Lower leg skin (tissue), 3 donors: ENCODE data around the gene PBX1.

Experiments
- POLR2A ChIP-seq, 2 donors: fragments of 450-650 bp; IDR thresholded peaks; one replicate each; pipeline ENCODE4 v1.6.1; 2016 to 2017; ENCODE audit warnings: antibody characterized with exemption in 2 of 2, mild to moderate bottlenecking in 1 of 2, moderate library complexity in 1 of 2
- TF ChIP-seq, protein P1 (sequence below), 3 donors: fragments of 450-650 bp; IDR thresholded peaks; one replicate each; pipeline ENCODE4 v1.5.1; 2016; ENCODE audit warnings: antibody characterized with exemption in 3 of 3, mild to moderate bottlenecking in 3 of 3, moderate library complexity in 2 of 3

DNA sequence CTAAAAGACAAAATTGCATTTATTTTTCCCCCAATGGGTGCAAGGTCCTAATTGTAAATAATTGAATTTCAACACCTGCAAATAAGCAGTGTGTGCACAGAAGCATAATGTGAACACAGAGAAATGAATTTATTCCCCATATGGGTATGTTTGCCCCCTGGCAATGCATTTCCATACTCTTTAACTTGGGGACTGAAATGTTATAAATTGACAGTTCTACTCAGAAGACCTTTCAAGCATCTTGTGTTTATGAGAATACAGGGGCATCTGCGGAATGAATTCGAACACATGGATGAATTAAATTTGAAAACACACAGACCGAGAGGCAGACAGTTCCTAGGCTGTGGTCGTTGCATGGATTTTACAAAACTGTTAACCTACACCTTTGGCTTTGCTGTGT is 3.5 kb downstream of the PBX1 start:
- TF ChIP-seq, protein P1, sequence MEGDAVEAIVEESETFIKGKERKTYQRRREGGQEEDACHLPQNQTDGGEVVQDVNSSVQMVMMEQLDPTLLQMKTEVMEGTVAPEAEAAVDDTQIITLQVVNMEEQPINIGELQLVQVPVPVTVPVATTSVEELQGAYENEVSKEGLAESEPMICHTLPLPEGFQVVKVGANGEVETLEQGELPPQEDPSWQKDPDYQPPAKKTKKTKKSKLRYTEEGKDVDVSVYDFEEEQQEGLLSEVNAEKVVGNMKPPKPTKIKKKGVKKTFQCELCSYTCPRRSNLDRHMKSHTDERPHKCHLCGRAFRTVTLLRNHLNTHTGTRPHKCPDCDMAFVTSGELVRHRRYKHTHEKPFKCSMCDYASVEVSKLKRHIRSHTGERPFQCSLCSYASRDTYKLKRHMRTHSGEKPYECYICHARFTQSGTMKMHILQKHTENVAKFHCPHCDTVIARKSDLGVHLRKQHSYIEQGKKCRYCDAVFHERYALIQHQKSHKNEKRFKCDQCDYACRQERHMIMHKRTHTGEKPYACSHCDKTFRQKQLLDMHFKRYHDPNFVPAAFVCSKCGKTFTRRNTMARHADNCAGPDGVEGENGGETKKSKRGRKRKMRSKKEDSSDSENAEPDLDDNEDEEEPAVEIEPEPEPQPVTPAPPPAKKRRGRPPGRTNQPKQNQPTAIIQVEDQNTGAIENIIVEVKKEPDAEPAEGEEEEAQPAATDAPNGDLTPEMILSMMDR (IDR thresholded peaks at IDR 0.05): no peak
- no peak for TF ChIP-seq POLR2A (IDR thresholded peaks at IDR 0.05)
